Memory B cell (primary cell): ENCODE data around the gene TTR.

ENCODE experiments used
- ATAC-seq: fragments of 150-1000 bp; cut with Tn5 transposase; 2 replicates; pipeline ENCODE4 v1.10.0; 2021; ENCODE audit warnings: low read depth, mild to moderate bottlenecking, moderate library complexity
- DNase-seq, 2 donors: peaks; one replicate each; pipeline ENCODE4 v3.0.0; 2022; ENCODE audit warnings: low spot score in 2 of 2
- H3K27ac Mint-ChIP-seq: one replicate; pipeline ENCODE4 v1.8.0; 2022; ENCODE audit warnings: mild to moderate bottlenecking, moderate library complexity, mixed read lengths
- H3K27me3 Mint-ChIP-seq: one replicate; pipeline ENCODE4 v1.8.0; 2022; ENCODE audit warnings: mixed read lengths
- H3K36me3 Mint-ChIP-seq: one replicate; pipeline ENCODE4 v1.8.0; 2022; ENCODE audit warnings: mild to moderate bottlenecking, mixed read lengths
- H3K4me1 Mint-ChIP-seq: one replicate; pipeline ENCODE4 v1.8.0; 2022; ENCODE audit warnings: mixed read lengths
- H3K4me3 Mint-ChIP-seq: one replicate; pipeline ENCODE4 v1.8.0; 2022; ENCODE audit warnings: mild to moderate bottlenecking, moderate library complexity, mixed read lengths
- H3K9me3 Mint-ChIP-seq: one replicate; pipeline ENCODE4 v1.8.0; 2022; ENCODE audit warnings: mixed read lengths

TTR gene

DNA sequence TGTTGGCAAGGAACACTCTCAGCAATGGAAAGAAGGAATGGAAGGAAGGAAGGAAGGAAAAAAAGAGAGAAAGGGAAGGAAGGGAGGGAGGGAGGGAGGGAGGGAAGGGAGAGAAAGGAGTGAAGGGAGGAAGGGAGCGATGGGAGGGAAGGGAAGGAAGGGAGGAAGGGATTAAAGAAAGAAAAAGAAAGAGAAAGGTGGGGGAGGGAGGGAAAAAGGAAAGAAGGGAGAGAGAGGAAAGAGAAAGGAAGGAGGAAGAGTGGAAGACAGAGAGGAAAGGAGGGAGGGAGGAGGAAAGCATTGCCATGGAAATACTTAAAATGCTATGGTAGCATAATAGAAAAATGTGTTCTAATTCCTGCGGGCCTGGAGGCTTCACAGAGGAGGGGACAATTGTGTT, 22.4 kb downstream of the TTR start:
- H3K27ac Mint-ChIP-seq: no peak overlapping the region
- ATAC-seq: no peak
- H3K36me3 Mint-ChIP-seq: no peaks in the 10 kb centered on the region
- no peak for DNase-seq
- peaks cover 12% of the 10 kb centered on the region for H3K27me3 Mint-ChIP-seq
- no peak overlapping the region for H3K4me3 Mint-ChIP-seq
- peaks cover 3% of the 10 kb centered on the region for H3K4me1 Mint-ChIP-seq
- no peaks in the 10 kb centered on the region for H3K9me3 Mint-ChIP-seq

GRCh38 chr18:31616586-31616985, 24.9 kb downstream of the TTR start:
- H3K27ac Mint-ChIP-seq: no peak overlapping the region
- DNase-seq (no peak), ATAC-seq (no peak)
- peaks cover 13% of the 10 kb centered on the region for H3K27me3 Mint-ChIP-seq
- no peaks in the 10 kb centered on the region for H3K36me3 Mint-ChIP-seq
- H3K9me3 Mint-ChIP-seq: no peaks in the 10 kb centered on the region
- H3K4me3 Mint-ChIP-seq: no peak overlapping the region
- H3K4me1 Mint-ChIP-seq: peaks cover 3% of the 10 kb centered on the region

DNA sequence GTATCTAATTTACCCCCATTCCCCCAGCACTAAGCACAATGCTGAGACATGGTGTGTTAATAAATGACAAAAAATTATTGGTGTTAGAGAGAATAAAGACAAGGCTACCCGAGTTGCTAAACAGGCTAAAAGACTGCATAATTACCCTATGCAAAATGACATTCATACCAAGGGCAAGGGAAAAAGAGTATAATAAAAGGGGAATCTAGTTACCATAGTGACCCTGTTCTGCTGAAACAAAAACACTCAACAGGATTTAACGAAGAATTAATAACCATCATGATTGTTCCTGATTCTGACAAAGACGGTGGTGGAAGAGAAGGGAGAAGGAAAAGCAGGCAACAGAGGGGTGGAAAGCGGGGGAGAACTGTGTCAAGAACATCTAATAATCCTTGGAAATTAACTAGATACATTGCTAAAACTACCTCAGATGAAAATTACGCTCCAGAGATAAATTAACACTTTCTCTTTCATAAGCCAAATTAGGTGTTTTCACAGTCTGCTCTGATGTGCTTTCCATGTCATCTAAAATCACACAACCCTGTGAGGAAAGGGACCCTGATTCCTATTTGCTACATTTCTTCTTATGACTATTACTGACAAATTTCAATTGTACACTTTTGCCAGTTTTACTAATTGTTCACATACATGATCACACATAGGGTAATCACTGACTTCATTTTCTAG, 25.5 kb downstream of the TTR start:
- no peak overlapping the region for H3K27ac Mint-ChIP-seq
- no peaks in the 10 kb centered on the region for H3K9me3 Mint-ChIP-seq
- H3K36me3 Mint-ChIP-seq: no peaks in the 10 kb centered on the region
- no peak overlapping the region for H3K4me3 Mint-ChIP-seq
- DNase-seq: no peak
- H3K27me3 Mint-ChIP-seq: peaks cover 13% of the 10 kb centered on the region
- peaks cover 3% of the 10 kb centered on the region for H3K4me1 Mint-ChIP-seq
- no peak for ATAC-seq

DNA sequence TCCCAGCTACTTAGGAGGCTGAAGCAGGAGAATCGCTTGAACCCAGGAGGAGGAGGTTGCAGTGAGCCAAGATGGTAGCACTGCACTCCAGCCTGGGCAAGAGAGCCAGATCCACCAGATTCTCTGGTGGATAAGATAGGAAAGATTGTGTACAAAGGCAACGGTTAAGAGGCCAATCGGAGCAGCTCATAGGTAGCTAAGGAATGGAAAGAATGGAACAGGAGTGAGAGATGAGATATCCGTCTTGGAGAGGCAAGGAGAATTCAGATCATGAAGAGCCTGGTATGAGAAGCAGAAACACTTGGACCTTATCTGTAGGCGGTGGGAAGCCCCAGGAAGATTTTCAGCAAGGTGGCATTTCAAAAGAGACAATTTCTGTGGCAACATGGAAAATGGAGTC, 27.1 kb downstream of the TTR start:
- Mint-ChIP-seq H3K4me3 (no peak overlapping the region), H3K36me3 (no peaks in the 10 kb centered on the region), H3K27me3 (peaks cover 12% of the 10 kb centered on the region), H3K27ac (no peak overlapping the region), H3K9me3 (no peaks in the 10 kb centered on the region), H3K4me1 (peaks cover 3% of the 10 kb centered on the region)
- no peak for ATAC-seq
- no peak for DNase-seq

DNA sequence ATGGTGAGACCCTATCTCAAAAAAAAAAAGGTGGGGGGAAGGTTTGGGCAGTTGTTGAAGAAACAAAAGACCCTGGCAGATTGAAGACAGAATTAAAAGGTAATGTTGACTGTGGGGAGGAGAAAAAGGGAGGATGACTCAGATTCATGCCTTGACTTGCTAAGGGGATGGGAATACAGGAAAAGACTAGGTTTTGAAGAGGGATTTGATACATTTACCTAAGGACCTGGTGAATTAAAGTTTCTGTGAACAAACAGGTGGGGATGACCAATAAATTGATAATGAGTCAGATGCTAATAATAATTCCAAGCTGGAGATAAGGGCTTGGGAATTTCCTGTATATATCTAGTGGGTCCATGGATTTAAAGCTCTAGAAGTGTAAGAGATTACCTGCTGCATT, 27.6 kb downstream of the TTR start:
- DNase-seq (no peak), ATAC-seq (no peak)
- Mint-ChIP-seq H3K9me3 (no peaks in the 10 kb centered on the region), H3K27me3 (peaks cover 10% of the 10 kb centered on the region), H3K4me1 (peaks cover 3% of the 10 kb centered on the region), H3K27ac (no peak overlapping the region), H3K36me3 (no peaks in the 10 kb centered on the region), H3K4me3 (no peak overlapping the region)

DNA sequence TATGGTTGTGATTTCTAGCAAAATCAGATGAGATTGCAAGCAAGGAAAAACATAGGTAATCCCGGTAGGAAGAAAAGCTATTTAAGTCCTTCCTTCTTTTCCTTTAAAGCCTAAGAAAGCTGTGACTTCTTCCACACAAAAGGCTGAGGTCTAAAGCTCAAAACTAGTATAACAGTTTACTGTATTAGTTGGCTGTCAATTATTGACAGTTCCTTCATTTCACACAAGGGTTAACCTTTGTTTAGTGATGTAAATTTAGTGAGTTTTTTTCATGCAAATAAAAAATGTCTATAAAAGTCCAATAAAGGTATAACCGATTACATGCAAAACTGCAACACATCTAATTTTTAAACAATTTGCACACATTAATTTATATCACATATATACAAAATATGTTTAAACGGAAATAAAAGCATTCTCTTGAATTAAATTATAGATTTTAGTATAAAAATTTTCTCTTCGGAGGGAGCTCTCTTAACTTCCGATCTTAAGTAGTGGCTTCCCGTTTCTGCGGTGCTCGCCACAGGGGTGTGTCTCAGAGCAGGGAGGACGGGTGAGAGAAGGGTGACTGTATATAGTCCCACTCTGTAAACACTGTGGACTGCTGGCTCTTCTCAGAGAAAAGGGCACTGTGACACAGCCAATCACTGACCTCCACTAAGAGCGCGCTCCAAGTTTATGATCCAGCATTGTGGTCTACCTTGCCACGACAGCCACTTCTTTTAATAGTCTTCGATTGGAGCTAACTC, 33.4 kb downstream of the TTR start:
- no peak overlapping the region for H3K27ac Mint-ChIP-seq

DNA sequence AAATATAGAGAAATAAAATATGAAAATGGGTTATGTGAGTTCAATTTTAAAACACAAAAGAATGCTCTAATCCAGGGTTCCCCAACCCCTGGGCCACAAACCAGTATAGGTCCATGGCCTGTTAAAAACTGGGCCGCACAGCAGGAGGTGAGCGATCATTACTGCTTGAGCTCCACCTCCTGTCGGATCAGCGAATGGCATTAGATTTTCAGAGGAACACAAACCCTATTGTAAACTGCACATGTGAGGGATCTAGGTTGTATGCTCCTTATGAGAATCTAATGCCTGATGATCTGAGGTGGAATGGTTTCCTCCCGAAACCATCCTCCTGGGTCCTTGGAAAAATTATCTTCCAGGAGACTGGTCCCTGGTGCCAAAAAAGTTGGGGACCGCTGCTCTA, 34.7 kb downstream of the TTR start:
- no peaks in the 10 kb centered on the region for H3K9me3 Mint-ChIP-seq
- DNase-seq: no peak

More for the DNA sequence above, 33.4 kb downstream of the TTR start:
- no peaks in the 10 kb centered on the region for H3K27me3 Mint-ChIP-seq
- no peaks in the 10 kb centered on the region for H3K36me3 Mint-ChIP-seq
- no peaks in the 10 kb centered on the region for H3K9me3 Mint-ChIP-seq
- ATAC-seq (no peak), DNase-seq (no peak)
- no peak overlapping the region for H3K4me3 Mint-ChIP-seq
- peaks cover 3% of the 10 kb centered on the region for H3K4me1 Mint-ChIP-seq

GRCh38 chr18:31630549-31630948, 38.9 kb downstream of the TTR start:
- no peak overlapping the region for H3K4me3 Mint-ChIP-seq
- H3K27ac Mint-ChIP-seq: no peak overlapping the region
- DNase-seq: no peak
- H3K36me3 Mint-ChIP-seq: no peaks in the 10 kb centered on the region
- H3K27me3 Mint-ChIP-seq: no peaks in the 10 kb centered on the region
- ATAC-seq: no peak
- H3K9me3 Mint-ChIP-seq: no peaks in the 10 kb centered on the region
- H3K4me1 Mint-ChIP-seq: peaks cover 3% of the 10 kb centered on the region

More for the DNA sequence above, 34.7 kb downstream of the TTR start:
- no peak overlapping the region for H3K27ac Mint-ChIP-seq
- H3K4me1 Mint-ChIP-seq: peaks cover 3% of the 10 kb centered on the region
- no peaks in the 10 kb centered on the region for H3K27me3 Mint-ChIP-seq
- no peak overlapping the region for H3K4me3 Mint-ChIP-seq
- H3K36me3 Mint-ChIP-seq: no peaks in the 10 kb centered on the region
- ATAC-seq: no peak

GRCh38 chr18:31631526-31631925, 39.8 kb downstream of the TTR start:
- H3K4me3 Mint-ChIP-seq: no peak overlapping the region
- no peak for ATAC-seq
- H3K9me3 Mint-ChIP-seq: peaks cover 2% of the 10 kb centered on the region
- H3K4me1 Mint-ChIP-seq: peaks cover 3% of the 10 kb centered on the region
- no peaks in the 10 kb centered on the region for H3K36me3 Mint-ChIP-seq
- H3K27me3 Mint-ChIP-seq: no peaks in the 10 kb centered on the region
- H3K27ac Mint-ChIP-seq: no peak overlapping the region
- no peak for DNase-seq

DNA sequence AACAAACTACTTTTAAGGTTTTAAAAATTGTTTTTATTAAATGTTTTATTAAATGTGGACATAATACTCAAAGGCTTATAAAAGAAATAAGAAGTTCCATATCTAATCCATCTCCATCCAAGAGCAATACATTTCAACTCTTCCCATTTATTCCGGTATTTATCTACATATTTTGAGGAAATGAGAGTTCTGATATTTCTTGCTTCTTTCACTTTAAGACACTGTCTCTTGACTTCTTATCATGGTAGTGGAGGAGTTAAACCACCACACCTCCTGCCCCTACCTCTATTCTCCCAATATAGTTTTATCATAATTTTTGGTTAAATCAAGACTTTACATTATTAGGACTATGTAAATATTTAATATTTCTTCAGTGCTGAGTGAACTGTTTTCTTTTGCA, 40.7 kb downstream of the TTR start:
- no peaks in the 10 kb centered on the region for H3K27me3 Mint-ChIP-seq
- H3K4me1 Mint-ChIP-seq: peaks cover 3% of the 10 kb centered on the region
- no peak overlapping the region for H3K4me3 Mint-ChIP-seq
- H3K36me3 Mint-ChIP-seq: no peaks in the 10 kb centered on the region
- ATAC-seq (no peak), DNase-seq (no peak)
- H3K9me3 Mint-ChIP-seq: peaks cover 2% of the 10 kb centered on the region
- no peak overlapping the region for H3K27ac Mint-ChIP-seq

DNA sequence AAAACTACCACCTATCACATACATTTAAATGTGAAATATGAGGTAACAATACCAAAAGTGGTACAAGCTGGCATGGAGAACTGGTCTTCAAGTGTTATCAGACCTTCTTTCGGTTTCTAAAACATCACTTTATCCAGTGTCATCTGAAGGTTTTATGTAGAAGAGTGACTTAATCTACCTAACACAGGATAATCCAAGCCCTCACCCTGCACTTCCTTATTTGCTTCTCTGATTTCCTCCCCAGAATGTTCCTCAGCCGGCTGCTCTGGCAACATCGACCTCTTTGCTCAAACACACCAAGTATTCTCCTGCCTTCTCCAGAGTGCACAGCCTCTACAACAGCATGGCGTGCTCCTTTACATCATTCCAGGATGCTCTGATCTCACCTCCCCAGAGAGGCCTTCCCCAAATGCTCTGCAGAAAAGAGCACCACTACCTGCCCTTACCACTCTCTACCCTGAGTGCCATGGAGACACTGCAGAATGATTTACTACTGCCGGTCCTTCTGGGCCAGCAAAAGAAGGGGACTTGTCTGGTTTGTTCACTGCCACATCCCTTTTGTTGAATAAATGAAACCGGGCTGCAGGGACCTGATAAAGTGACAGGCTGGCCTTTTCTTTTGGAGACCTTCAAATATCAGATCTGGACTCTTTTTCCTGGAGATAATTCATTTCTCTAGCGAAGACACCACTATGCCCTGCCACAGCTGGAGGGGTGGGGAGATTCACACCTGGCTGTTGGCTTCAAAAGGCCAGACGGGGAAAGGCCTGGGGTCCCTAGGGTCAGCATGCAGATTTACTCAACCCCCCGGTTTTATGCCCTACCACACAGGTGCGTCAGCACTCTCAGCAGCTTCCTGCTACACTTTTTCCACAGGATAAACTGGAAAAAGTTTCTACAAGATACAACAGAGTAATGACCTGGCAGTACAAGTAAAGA, 42.0 kb downstream of the TTR start:
- H3K27me3 Mint-ChIP-seq: no peaks in the 10 kb centered on the region
- DNase-seq: no peak
- no peaks in the 10 kb centered on the region for H3K36me3 Mint-ChIP-seq
- H3K9me3 Mint-ChIP-seq: peaks cover 2% of the 10 kb centered on the region
- no peak overlapping the region for H3K4me3 Mint-ChIP-seq
- peaks cover 3% of the 10 kb centered on the region for H3K4me1 Mint-ChIP-seq
- H3K27ac Mint-ChIP-seq: no peak overlapping the region
- no peak for ATAC-seq

- Mint-ChIP-seq H3K4me1 (peaks cover 3% of the 10 kb centered on the region), H3K27ac (no peak overlapping the region), H3K9me3 (peaks cover 2% of the 10 kb centered on the region), H3K27me3 (peaks cover 2% of the 10 kb centered on the region), H3K4me3 (no peak overlapping the region), H3K36me3 (no peaks in the 10 kb centered on the region)
- ATAC-seq: no peak
- no peak for DNase-seq
Observed at GRCh38 chr18:31634331-31634713, 42.6 kb downstream of the TTR start.

GRCh38 chr18:31636387-31636786, 44.7 kb downstream of the TTR start:
- no peak for ATAC-seq
- Mint-ChIP-seq H3K4me1 (no peaks in the 10 kb centered on the region), H3K36me3 (no peaks in the 10 kb centered on the region), H3K9me3 (peaks cover 2% of the 10 kb centered on the region), H3K27me3 (peaks cover 2% of the 10 kb centered on the region), H3K4me3 (no peak overlapping the region), H3K27ac (no peak overlapping the region)
- no peak for DNase-seq

DNA sequence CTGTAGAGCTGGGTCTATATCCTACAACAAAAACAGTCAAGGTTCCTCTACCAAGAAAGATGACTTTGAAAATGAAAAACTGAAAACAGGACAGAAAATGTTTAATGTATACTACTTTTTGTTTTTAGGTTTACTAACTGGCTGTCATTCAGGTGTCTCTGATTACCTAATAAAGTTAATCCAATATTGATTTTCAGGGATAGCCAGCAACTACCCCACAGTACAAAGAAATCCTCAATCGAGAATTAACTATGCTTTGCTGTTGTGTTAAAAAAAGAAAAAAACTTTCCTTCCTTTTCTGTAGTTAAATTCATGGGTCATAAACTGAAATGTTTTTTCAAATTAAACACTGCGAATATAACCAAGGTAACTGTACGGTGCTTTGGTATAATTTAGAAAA, 45.8 kb downstream of the TTR start:
- ATAC-seq (no peak), DNase-seq (no peak)
- Mint-ChIP-seq H3K4me1 (no peaks in the 10 kb centered on the region), H3K9me3 (peaks cover 2% of the 10 kb centered on the region), H3K27me3 (peaks cover 2% of the 10 kb centered on the region), H3K27ac (no peak overlapping the region), H3K36me3 (no peaks in the 10 kb centered on the region), H3K4me3 (no peak overlapping the region)
